Measurements from ENCODE around the gene NR1H3. TPM values are rescaled to one million over a fixed set of nuclear protein-coding genes. Genes with fewer than 3 reads are reported as not detected.

NR1H3 gene
- total and polyA plus RNA-seq, 10 of the 15 experiments (the other 5 are each of a cell fraction or from before 2014, with no cell fraction given) = 2.6 to 8.9 (median 4.5) TPM

GRCh38 chr11:47242596-47243192 lies 15.1 kb upstream of the NR1H3 start:
- ChIA-PET RAD21 (ENCODE audit: unreplicated experiment) (interaction anchor here (1.3 kb wide), 1 partner anchor 211 kb away, joined by 5 read pairs; no protein-coding TSS in a partner anchor), SMC1A (ENCODE audit: uncharacterized antibody, unreplicated experiment) (interaction anchor here (1.2 kb wide), 1 partner anchor 64 kb away, joined by 3 read pairs; no protein-coding TSS in a partner anchor), CTCF (no interaction called here), POLR2A (interaction anchor here (0.5 to 1.6 kb wide), 4 partner anchors 12 to 190 kb away, joined by 3 to 5 read pairs (median 4); no protein-coding TSS in a partner anchor)
- no peak overlapping the region for H3K9ac ChIP-seq (ENCODE audit: control insufficient read depth, insufficient read depth, low read length)
- intact Hi-C loops (cut with micrococcal nuclease; ENCODE audit: unreplicated experiment) (no loop called here), in situ Hi-C loops (cut with MboI) (no loop called here)
- peaks cover 2% of the 10 kb centered on the region for H3K4me1 ChIP-seq (ENCODE audit: control insufficient read depth, insufficient read depth, low read length)
- no peak overlapping the region for H3K4me2 ChIP-seq (ENCODE audit: control insufficient read depth, insufficient read depth)
- WGBS (ENCODE audit: insufficient coverage, insufficient replicate concordance, low lambda C conversion rate, missing lambda C conversion rate) = 98% methylated on average over 20 of the region's 21 CpGs
- peaks cover 8% of the 10 kb centered on the region for H3K79me2 ChIP-seq (ENCODE audit: control insufficient read depth, insufficient read depth, low read length)
- no TSS peak for BruUV-seq (replicated peaks)
- H4K20me1 ChIP-seq (ENCODE audit: control insufficient read depth, insufficient read depth) = 0 out of 2 replicates have a peak, but pooled peaks cover 3% of the 10 kb centered on the region
- TF ChIP-seq EGR1 (IDR thresholded peaks at IDR 0.05; ENCODE audit: borderline replicate concordance in 1 of 2, low read depth in 2 of 2, low read length in 2 of 2) = no peak
- TF ChIP-seq E2F8 (IDR thresholded peaks at IDR 0.05; ENCODE audit: low read depth, partially characterized antibody) = no peak
- no peak for TF ChIP-seq FOS (IDR thresholded peaks at IDR 0.05; ENCODE audit: borderline replicate concordance, extremely low read depth, insufficient read length)
- no peak for TF ChIP-seq MTA2 (IDR thresholded peaks at IDR 0.05; ENCODE audit: low read depth)
- TF ChIP-seq WRNIP1 (IDR thresholded peaks at IDR 0.05; ENCODE audit: borderline replicate concordance, low read depth, low read length) = no peak
- TF ChIP-seq POLR2AphosphoS5 (IDR thresholded peaks at IDR 0.05; ENCODE audit: low read length) = 0 out of 2 replicates have a peak, but pooled peaks have one; percentile 25
- TF ChIP-seq KDM1A (IDR thresholded peaks at IDR 0.05; ENCODE audit: borderline replicate concordance) = no peak
- no peak for TF ChIP-seq KAT2A (conservative IDR thresholded peaks at IDR 0.05; ENCODE audit: control insufficient read depth, low read depth, low read length)
- no peak for TF ChIP-seq MLLT1 (IDR thresholded peaks at IDR 0.05)
- no peak for TF ChIP-seq CHD4 (IDR thresholded peaks at IDR 0.05)
- TF ChIP-seq GABPA (IDR thresholded peaks at IDR 0.05; ENCODE audit: low read depth) = no peak
- TF ChIP-seq POLR2A (IDR thresholded peaks at IDR 0.05; ENCODE audit: low read depth, low read length) = peak; percentile 53
- no peaks in the 10 kb centered on the region for H3K9me3 ChIP-seq (replicated peaks; ENCODE audit: control insufficient read depth, insufficient read depth, low read length)
- no peak overlapping the region for H3K27ac ChIP-seq (ENCODE audit: control insufficient read depth, insufficient read depth)
- no peak for FAIRE-seq
- no peak for DNase-seq (ENCODE audit: low read depth, low spot score)
- peaks cover 19 to 25% of the 10 kb centered on the region in 2 experiments for H3K36me3 ChIP-seq (ENCODE audit: control insufficient read depth in 2 of 2, insufficient read depth in 2 of 2, low read length in 1 of 2)
- no peak overlapping the region for H3K4me3 ChIP-seq
- ATAC-seq = no peak
- no peaks in the 10 kb centered on the region for H3K27me3 ChIP-seq (replicated peaks in 1 of 2; ENCODE audit: control insufficient read depth in 2 of 2, insufficient read depth in 2 of 2, low read length in 1 of 2)
- H2AFZ ChIP-seq (ENCODE audit: control insufficient read depth, low read depth, low read length) = no peak overlapping the region

All from GM12878 (cell line).